Tibial artery (tissue), 4 donors: ENCODE measurements around the gene NINL.
A peak's percentile ranks its signal among the peaks of the same experiment; 100 is the strongest.

ENCODE experiments used
- DNase-seq, 2 donors: peaks; one replicate each; pipeline ENCODE4 v3.0.0-alpha.2; 2019
- H3K27ac ChIP-seq, 2 donors: fragments of 200-600 bp; sonication (generic) in 1 of 2; 1 replicate in 1 of 2; 2 replicates in 1 of 2; pipeline ENCODE4 v1.5.1; 2018 to 2019; ENCODE audit warnings: mild to moderate bottlenecking in 1 of 2
- H3K27me3 ChIP-seq, 2 donors: fragments of 200-600 bp; sonication (generic) in 1 of 2; one replicate each; pipeline versions ENCODE4 v1.5.1 to v1.6.0; 2016 to 2019
- H3K36me3 ChIP-seq, 3 donors: fragments of 200-600 bp; sonication (generic) in 2 of 3; one replicate each; pipeline ENCODE4 v1.5.1; 2016 to 2019; ENCODE audit warnings: mild to moderate bottlenecking in 2 of 3
- H3K4me1 ChIP-seq, 4 donors: fragments of 200-600 bp; sonication (generic) in 2 of 4; 1 replicate in 3 of 4; 2 replicates in 1 of 4; pipeline ENCODE4 v1.5.1; 2016 to 2019
- H3K4me3 ChIP-seq, 2 donors: fragments of 200-600 bp; sonication (generic) in 1 of 2; 1 replicate in 1 of 2; 2 replicates in 1 of 2; pipeline ENCODE4 v1.5.1; 2018 to 2019; ENCODE audit warnings: mild to moderate bottlenecking in 2 of 2
- H3K9me3 ChIP-seq, 3 donors: fragments of 200-600 bp; sonication (generic) in 1 of 3; one replicate each; pipeline ENCODE4 v1.5.1; 2016 to 2019
- CTCF ChIP-seq, 2 experiments: fragments of 200-600 bp in 1 of 2; fragments of 450-650 bp in 1 of 2; IDR thresholded peaks; one replicate each; pipeline ENCODE4 v1.5.1; 2017 to 2019; ENCODE audit warnings: antibody characterized with exemption in 2 of 2, mild to moderate bottlenecking in 1 of 2, moderate library complexity in 1 of 2
- intact Hi-C: fragments of 100-400 bp; cut with DNase I; formaldehyde crosslinking; loops from one replicate; pipeline ENCODE4 v1.15.0; 2023; ENCODE audit warnings: low total_unique reads

The NINL gene

DNA sequence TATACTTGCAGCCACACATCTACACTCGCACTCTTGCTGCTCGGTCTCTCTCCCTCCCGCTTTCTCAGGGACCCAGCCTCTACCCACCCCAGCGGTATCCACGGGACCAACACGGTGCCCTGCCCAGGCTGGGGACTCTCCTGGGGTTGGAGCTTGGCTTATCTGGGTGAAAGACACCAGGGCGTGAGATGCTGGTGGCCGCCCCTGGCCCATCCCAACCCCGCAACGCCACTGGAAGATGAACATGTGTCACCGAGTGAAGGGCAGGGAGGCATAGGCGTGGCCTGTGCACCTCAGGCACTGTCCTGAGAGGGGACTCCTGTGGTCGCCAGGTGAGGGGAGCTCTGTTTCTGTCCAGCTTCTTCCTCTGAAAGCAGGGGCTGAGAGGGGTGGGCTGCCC lies 47.4 kb downstream of the NINL start:
- no peak overlapping the region for H3K27ac ChIP-seq
- H3K4me1 ChIP-seq = peaks cover 0 to 21% (median 15%) of the 10 kb centered on the region in 4 donors
- H3K9me3 ChIP-seq = no peaks in the 10 kb centered on the region
- no peaks in the 10 kb centered on the region for H3K27me3 ChIP-seq
- no peak overlapping the region for H3K4me3 ChIP-seq
- intact Hi-C loops = no loop called here
- no peaks in the 10 kb centered on the region for H3K36me3 ChIP-seq
- DNase-seq = no peak
- no peak for TF ChIP-seq CTCF (IDR thresholded peaks at IDR 0.05)

- H3K9me3 ChIP-seq = no peaks in the 10 kb centered on the region
- intact Hi-C loops = no loop called here
- no peaks in the 10 kb centered on the region for H3K27me3 ChIP-seq
- H3K4me3 ChIP-seq = no peak overlapping the region
- no peak for TF ChIP-seq CTCF (IDR thresholded peaks at IDR 0.05)
- H3K4me1 ChIP-seq = peaks cover 0 to 21% (median 15%) of the 10 kb centered on the region in 4 donors
- no peak for DNase-seq
- H3K36me3 ChIP-seq = no peaks in the 10 kb centered on the region
- no peak overlapping the region for H3K27ac ChIP-seq
These were observed 49.6 kb downstream of the NINL start for GRCh38 chr20:25535762-25536161.

- Histone ChIP-seq H3K36me3 (no peaks in the 10 kb centered on the region), H3K4me3 (no peak overlapping the region), H3K4me1 (peaks cover 0 to 19% (median 11%) of the 10 kb centered on the region in 4 donors), H3K27me3 (no peaks in the 10 kb centered on the region), H3K27ac (no peak overlapping the region), H3K9me3 (no peaks in the 10 kb centered on the region)
- no peak for DNase-seq
- no peak for TF ChIP-seq CTCF (IDR thresholded peaks at IDR 0.05)
- intact Hi-C loops = no loop called here
These were observed 50.5 kb downstream of the NINL start for GRCh38 chr20:25534845-25535244.

GRCh38 chr20:25533920-25534700 lies 51.2 kb downstream of the NINL start:
- H3K27me3 ChIP-seq = no peaks in the 10 kb centered on the region
- TF ChIP-seq CTCF (IDR thresholded peaks at IDR 0.05) = no peak
- DNase-seq = no peak
- peak overlapping the region; percentile 45 to 63 for H3K27ac ChIP-seq
- intact Hi-C loops = no loop called here
- H3K4me1 ChIP-seq = peaks cover 0 to 12% (median 4%) of the 10 kb centered on the region in 4 donors
- H3K36me3 ChIP-seq = no peaks in the 10 kb centered on the region
- H3K9me3 ChIP-seq = no peaks in the 10 kb centered on the region
- no peak overlapping the region for H3K4me3 ChIP-seq

DNA sequence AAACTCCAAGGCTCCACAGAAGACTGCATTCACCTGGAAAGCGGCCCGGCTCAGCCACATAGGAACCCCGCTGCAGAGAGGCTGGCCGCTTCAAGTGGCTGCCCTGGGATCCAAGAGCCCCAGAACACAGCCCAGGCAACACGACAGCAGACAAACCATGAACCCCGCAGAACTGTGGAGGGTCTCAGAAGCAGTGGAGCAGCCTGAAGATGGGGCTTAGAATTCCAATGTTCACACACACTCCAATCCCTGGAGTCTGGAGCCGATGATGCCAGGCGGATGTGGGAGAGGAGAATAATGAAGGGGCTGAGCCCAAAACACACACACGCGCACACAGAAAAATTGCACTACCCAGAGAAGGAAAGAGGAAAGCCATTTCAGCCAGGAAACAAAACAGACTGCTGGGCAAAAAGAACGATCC lies 52.4 kb downstream of the NINL start:
- no peaks in the 10 kb centered on the region for H3K36me3 ChIP-seq
- H3K4me3 ChIP-seq = peak overlapping the region; percentile 19 to 27
- H3K9me3 ChIP-seq = no peaks in the 10 kb centered on the region
- TF ChIP-seq CTCF (IDR thresholded peaks at IDR 0.05) = no peak
- no peak for DNase-seq
- H3K4me1 ChIP-seq = peaks cover 0 to 7% (median 0%) of the 10 kb centered on the region in 4 donors
- no peaks in the 10 kb centered on the region for H3K27me3 ChIP-seq
- intact Hi-C loops = no loop called here
- H3K27ac ChIP-seq = peak overlapping the region; percentile 45 to 63
